ENCODE data around the gene PAFAH1B1. TPM values are rescaled to one million over a fixed set of nuclear protein-coding genes. Genes with fewer than 3 reads are reported as not detected.
"Not testable (repeated sequence)": the region's sequence is repeated elsewhere in the genome, so short reads cannot be mapped to it uniquely, and the experiment has no call there.

The PAFAH1B1 gene
- total and polyA plus RNA-seq, 5 experiments from 2014 or later: 10.5 to 170 (median 12.5) TPM

DNA sequence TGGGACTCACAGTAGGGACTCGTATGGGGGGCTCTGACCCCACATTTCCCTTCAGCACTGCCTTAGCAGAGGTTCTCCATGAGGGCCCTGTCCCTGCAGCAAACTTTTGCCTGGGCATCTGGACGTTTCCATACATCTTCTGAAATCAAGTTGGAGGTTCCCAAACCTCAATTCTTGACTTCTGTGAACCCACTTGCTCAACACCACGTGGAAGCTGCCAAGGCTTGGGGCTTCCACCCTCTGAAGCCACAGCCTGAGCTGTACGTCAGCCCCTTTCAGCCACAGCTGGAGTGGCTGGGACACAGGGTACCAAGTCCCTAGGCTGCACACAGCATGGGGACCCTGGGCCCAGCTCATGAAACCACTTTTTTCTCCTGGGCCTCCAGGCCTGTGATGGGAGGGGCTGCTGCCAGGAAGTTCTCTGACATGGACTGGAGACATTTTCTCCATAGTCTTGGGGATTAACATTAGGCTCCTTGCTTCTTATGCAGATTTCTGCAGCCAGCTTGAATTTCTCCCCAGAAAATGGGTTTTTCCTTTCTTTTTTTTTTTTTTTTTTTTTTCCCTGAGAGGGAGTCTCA lies 29.4 kb downstream of the PAFAH1B1 start:
- DNase-seq, POLR2A ChIA-PET, ATAC-seq, H3K27me3 Mint-ChIP-seq: not testable (repeated sequence)
- Mint-ChIP-seq H3K9me3 (peaks cover 0 to 12% (median 0%) of the 10 kb centered on the region in 9 donors), H3K4me1 (peaks cover 33 to 82% (median 59%) of the 10 kb centered on the region in 4 donors), H3K36me3 (peaks cover 3 to 36% (median 14%) of the 10 kb centered on the region in 3 donors), H3K4me3 (peak overlapping the region in 2 of 10 donors; percentile 24 to 56), H3K27ac (peak overlapping the region in 1 of 10 donors; percentile 83)

DNA sequence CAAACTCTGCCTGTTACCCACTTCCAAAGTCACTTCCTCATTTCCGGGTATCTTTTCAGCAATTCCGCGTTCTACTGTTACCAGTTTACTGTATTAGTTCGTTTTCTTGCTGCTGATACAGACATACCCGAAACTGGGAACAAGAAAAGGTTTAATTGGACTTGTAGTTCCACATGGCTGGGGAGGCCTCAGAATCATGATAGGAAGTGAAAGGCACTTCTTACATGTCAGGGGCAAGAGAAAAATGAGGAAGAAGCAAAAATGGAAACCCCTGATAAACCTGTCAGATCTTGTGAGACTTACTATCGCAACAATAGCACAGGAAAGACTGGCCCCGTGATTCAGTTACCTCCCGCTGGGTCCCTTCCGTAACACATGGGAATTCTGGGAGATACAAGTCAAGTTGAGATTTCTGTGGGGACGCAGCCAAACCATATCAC lies 30.9 kb downstream of the PAFAH1B1 start:
- H3K4me3 Mint-ChIP-seq: peak overlapping the region in 7 of 10 donors; percentile 4 to 71 (median 33)
- H3K27ac Mint-ChIP-seq: peak overlapping the region; percentile 1 to 83 (median 42)
- H3K9me3 Mint-ChIP-seq: peaks cover 0 to 25% (median 3%) of the 10 kb centered on the region in 9 donors
- H3K36me3 Mint-ChIP-seq: peaks cover 9 to 33% (median 14%) of the 10 kb centered on the region in 3 donors
- DNase-seq (no peak), ATAC-seq (no peak)
- peaks cover 45 to 85% (median 71%) of the 10 kb centered on the region in 4 donors for H3K4me1 Mint-ChIP-seq
- H3K27me3 Mint-ChIP-seq: no peaks in the 10 kb centered on the region
- POLR2A ChIA-PET: no interaction called here

DNA sequence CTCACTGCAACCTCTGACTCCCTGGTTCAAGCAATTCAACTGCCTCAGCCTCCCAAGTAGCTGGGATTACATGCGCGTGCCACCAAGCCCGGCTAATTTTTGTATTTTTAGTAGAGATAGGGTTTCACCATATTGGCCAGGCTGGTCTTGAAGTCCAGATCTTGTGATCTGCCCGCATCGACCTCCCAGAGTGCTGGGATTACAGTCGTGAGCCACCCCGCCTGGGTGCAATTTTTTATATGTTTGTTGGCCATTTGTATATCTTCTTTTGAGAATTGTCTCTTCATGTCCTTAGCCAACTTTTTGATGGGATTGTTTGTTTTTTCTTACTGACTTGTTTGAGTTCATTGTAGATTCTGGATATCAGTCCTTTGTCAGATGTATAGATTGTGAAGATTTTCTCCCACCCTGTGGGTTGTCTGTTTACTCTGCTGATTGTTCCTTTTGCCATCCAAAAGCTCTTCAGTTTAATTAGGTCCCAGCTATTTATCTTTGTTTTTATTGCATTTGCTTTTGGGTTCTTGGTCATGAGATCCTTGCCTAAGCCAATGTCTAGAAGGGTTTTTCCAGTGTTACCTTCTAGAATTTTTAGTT lies 33.3 kb downstream of the PAFAH1B1 start:
- H3K36me3 Mint-ChIP-seq: peaks cover 9 to 26% (median 12%) of the 10 kb centered on the region in 3 donors
- H3K9me3 Mint-ChIP-seq: peaks cover 0 to 25% (median 3%) of the 10 kb centered on the region in 9 donors
- DNase-seq, ATAC-seq, H3K27me3 Mint-ChIP-seq, POLR2A ChIA-PET: not testable (repeated sequence)
- H3K4me3 Mint-ChIP-seq: peak overlapping the region in 9 of 10 donors; percentile 8 to 65 (median 35)
- peak overlapping the region; percentile 4 to 76 (median 66) for H3K27ac Mint-ChIP-seq
- H3K4me1 Mint-ChIP-seq: peaks cover 56 to 89% (median 82%) of the 10 kb centered on the region in 4 donors

DNA sequence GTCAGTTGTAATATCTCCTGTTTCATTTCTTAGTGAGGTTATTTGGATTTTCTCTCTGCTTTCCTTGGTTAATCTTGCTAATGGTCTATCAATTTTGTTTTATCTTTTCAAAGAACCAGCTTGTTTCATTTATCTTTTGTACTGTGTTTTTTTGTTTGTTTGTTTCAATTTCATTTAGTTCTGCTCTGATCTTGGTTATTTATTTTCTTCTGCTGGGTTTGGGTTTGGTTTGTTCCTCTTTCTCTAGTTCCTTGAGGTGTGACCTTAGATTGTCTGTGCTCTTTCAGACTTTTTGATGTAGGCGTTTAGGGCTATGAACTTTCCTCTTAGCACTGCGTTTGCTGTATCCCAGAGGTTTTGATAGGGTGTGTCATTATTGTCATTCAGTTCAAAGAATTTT lies 35.5 kb downstream of the PAFAH1B1 start:
- ATAC-seq, H3K27me3 Mint-ChIP-seq, DNase-seq, POLR2A ChIA-PET: not testable (repeated sequence)
- peaks cover 56 to 89% (median 85%) of the 10 kb centered on the region in 4 donors for H3K4me1 Mint-ChIP-seq
- peaks cover 0 to 25% (median 3%) of the 10 kb centered on the region in 9 donors for H3K9me3 Mint-ChIP-seq
- H3K27ac Mint-ChIP-seq: peak overlapping the region; percentile 22 to 90 (median 59)
- H3K36me3 Mint-ChIP-seq: peaks cover 6 to 12% (median 9%) of the 10 kb centered on the region in 3 donors
- H3K4me3 Mint-ChIP-seq: peak overlapping the region in 8 of 10 donors; percentile 24 to 66 (median 50)

DNA sequence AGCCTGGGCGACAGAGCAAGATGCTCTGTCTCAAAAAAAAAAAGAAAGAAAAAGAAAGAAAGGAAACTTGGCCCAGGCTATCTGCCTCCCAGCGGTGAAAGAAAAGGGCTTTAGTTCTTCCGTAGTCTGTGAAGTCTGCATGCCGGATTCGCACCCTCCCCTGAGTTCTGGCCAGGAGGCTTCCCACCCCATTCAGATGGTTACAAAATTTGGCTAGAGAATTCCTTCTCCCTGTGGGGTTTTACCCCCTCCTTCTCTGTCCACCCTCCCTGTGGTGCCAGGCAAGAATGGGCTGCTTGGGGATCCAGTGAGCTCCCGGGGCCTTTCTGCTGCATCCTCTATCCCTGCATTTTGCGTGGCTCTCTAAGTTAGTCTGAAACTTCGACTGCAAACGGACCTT lies 37.8 kb downstream of the PAFAH1B1 start:
- H3K4me3 Mint-ChIP-seq: peak overlapping the region in 6 of 10 donors; percentile 16 to 59 (median 41)
- DNase-seq (no peak), ATAC-seq (no peak)
- POLR2A ChIA-PET: no interaction called here
- peaks cover 5 to 23% (median 9%) of the 10 kb centered on the region in 3 donors for H3K36me3 Mint-ChIP-seq
- H3K27me3 Mint-ChIP-seq: no peaks in the 10 kb centered on the region
- peaks cover 0 to 25% (median 3%) of the 10 kb centered on the region in 9 donors for H3K9me3 Mint-ChIP-seq
- peaks cover 55 to 87% (median 86%) of the 10 kb centered on the region in 4 donors for H3K4me1 Mint-ChIP-seq
- H3K27ac Mint-ChIP-seq: peak overlapping the region; percentile 15 to 91 (median 70)

DNA sequence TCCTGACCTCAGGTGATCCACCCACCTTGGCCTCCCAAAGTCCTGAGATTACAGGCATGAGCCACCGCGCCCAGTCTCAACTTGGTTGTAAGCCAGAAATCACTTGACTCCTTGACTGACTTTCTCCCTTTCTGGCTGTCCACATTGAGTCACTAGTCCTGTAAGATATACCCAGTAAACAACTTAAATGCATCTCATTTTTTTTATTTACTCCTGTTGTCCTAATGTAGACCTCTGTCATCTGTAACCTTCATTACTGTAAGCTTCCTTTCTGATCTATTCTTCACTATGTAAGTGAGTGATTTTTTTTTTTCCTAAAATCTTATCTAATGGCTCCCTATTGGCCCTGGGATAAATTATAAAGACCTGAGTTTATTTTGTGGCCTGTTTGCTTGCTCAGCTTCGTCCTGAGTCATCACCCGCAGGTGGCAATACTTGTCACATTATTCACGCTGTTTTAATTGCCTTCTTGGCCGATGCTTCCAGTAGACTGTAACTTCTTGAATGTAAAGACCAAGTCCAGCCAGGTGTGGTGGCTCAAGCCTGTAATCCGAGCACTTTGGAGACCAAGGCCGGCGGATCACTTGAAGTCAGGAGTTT lies 41.0 kb downstream of the PAFAH1B1 start:
- Mint-ChIP-seq H3K9me3 (no peaks in the 10 kb centered on the region), H3K27ac (peak overlapping the region in 9 of 10 donors; percentile 28 to 89 (median 63)), H3K36me3 (peaks cover 0 to 51% (median 5%) of the 10 kb centered on the region in 3 donors), H3K4me1 (peaks cover 32 to 75% (median 71%) of the 10 kb centered on the region in 4 donors), H3K27me3 (no peaks in the 10 kb centered on the region), H3K4me3 (peak overlapping the region in 2 of 10 donors; percentile 30 to 36)
- DNase-seq: no peak
- POLR2A ChIA-PET: no interaction called here
- no peak for ATAC-seq

DNA sequence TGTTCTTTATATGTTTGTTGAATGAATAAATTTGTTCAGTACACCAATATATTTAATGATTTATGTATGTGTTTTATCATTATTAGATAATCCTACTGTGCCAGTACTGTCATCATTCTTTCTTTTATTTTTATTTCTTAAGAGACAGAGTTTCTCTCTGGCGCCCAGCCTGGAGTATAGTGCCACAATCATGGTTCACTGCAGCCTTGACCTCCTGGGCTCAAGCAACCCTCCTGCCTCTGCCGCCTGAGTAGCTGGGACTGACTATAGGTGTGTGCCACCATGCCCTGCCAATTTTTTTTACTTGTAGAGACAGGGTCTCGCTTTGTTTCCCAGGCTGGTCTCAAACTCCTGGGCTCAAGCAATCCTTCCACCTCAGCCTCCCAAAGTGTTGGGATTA lies 41.8 kb downstream of the PAFAH1B1 start:
- Mint-ChIP-seq H3K4me1 (peaks cover 24 to 69% (median 64%) of the 10 kb centered on the region in 4 donors), H3K36me3 (peaks cover 0 to 57% (median 5%) of the 10 kb centered on the region in 3 donors), H3K9me3 (no peaks in the 10 kb centered on the region), H3K27ac (peak overlapping the region in 4 of 10 donors; percentile 41 to 89 (median 66)), H3K27me3 (no peaks in the 10 kb centered on the region), H3K4me3 (no peak overlapping the region)
- no peak for DNase-seq
- POLR2A ChIA-PET: no interaction called here
- no peak for ATAC-seq

DNA sequence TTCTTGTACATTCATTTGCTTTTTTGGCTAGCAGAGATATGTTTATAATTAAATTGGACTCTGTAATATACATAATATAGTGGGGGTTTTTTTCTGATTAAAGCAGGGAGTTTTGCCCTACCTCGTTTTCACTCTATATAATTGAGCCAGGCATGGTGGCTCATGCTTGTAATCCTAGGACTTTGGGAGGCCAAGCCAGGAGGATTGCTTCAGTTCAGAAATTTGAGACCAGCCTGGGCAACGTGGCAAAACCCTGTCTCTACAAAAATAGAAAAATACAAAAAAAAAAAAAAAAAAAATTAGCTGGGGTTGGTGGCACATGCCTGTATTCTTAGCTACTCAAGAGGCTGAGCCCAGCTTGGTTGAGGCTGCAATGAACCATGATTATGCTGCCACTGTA lies 42.2 kb downstream of the PAFAH1B1 start:
- Mint-ChIP-seq H3K4me1 (peaks cover 21 to 66% (median 60%) of the 10 kb centered on the region in 4 donors), H3K9me3 (no peaks in the 10 kb centered on the region), H3K36me3 (peaks cover 0 to 61% (median 9%) of the 10 kb centered on the region in 3 donors), H3K27me3 (no peaks in the 10 kb centered on the region), H3K4me3 (no peak overlapping the region), H3K27ac (peak overlapping the region in 5 of 10 donors; percentile 40 to 89 (median 65))
- DNase-seq: no peak
- POLR2A ChIA-PET: interaction anchor here (0.9 kb wide), 1 partner anchor 43 kb away, joined by 3 read pairs; the partner anchor contains the start of gene PAFAH1B1
- no peak for ATAC-seq

DNA sequence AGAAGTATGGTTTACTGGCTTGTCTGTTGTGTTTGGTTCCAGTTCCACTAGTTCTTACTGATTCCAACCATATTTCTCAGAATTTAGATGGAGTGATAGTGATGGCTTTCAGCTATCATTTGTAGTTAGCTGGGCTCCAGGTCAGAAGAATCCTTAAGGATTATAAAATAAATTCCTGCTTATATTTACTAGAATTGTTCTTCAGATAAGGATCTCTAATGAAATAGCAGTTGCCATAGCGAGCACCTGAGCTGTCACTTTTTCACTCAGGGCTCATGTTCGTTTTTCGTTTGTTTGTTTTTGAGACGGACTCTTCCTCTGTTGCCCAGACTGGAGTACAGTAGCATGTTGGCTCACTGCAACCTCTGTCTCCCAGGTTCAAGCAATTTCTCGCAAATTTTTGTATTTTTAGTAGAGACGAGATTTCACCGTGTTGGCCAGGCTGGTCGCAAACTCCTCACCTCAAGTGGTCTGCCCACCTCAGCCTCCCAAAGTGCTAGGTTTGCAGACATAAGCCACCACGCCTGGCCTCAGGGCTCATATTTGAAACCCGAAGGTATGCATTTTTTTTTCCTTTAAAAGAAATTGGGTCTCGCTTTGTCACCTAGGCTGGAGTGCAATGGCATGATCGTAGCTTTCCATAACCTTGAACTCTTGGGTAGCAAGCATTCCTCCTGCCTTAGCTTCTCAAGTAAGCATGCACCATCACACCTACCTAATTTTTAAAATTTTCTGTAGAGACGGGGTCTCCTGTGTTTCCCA lies 42.9 kb downstream of the PAFAH1B1 start:
- ATAC-seq: no peak
- H3K4me3 Mint-ChIP-seq: peak overlapping the region in 2 of 10 donors; percentile 4 to 23
- H3K27ac Mint-ChIP-seq: peak overlapping the region; percentile 15 to 78 (median 54)
- POLR2A ChIA-PET: interaction anchor here (0.9 kb wide), 1 partner anchor 43 kb away, joined by 3 read pairs; the partner anchor contains the start of gene PAFAH1B1
- peaks cover 19 to 62% (median 58%) of the 10 kb centered on the region in 4 donors for H3K4me1 Mint-ChIP-seq
- no peaks in the 10 kb centered on the region for H3K27me3 Mint-ChIP-seq
- peaks cover 0 to 68% (median 12%) of the 10 kb centered on the region in 3 donors for H3K36me3 Mint-ChIP-seq
- H3K9me3 Mint-ChIP-seq: no peaks in the 10 kb centered on the region
- DNase-seq: no peak

DNA sequence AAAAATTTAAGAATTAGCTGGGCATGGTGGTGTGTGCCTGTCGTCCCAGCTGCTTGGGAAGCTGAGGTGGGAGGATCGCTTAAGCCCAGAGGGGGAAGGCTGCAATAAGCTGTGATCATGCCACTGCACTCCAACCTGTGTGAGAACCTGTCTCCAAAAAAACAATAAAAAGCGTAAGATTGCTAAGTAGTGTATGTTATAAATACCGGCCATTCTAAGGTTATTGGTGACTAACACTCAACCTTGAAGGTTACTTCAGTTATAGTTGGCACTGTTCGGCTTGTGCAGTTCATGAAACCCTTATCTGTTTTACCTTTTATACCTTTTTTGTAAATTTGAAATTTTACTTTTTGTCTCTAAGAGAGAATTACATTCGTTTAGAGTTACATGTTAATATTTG lies 44.0 kb downstream of the PAFAH1B1 start:
- Mint-ChIP-seq H3K27ac (peak overlapping the region in 6 of 10 donors; percentile 41 to 78 (median 54)), H3K9me3 (no peaks in the 10 kb centered on the region), H3K27me3 (no peaks in the 10 kb centered on the region), H3K36me3 (peaks cover 0 to 74% (median 12%) of the 10 kb centered on the region in 3 donors), H3K4me1 (peaks cover 9 to 57% (median 51%) of the 10 kb centered on the region in 4 donors), H3K4me3 (no peak overlapping the region)
- DNase-seq (no peak), ATAC-seq (no peak)
- POLR2A ChIA-PET: no interaction called here

DNA sequence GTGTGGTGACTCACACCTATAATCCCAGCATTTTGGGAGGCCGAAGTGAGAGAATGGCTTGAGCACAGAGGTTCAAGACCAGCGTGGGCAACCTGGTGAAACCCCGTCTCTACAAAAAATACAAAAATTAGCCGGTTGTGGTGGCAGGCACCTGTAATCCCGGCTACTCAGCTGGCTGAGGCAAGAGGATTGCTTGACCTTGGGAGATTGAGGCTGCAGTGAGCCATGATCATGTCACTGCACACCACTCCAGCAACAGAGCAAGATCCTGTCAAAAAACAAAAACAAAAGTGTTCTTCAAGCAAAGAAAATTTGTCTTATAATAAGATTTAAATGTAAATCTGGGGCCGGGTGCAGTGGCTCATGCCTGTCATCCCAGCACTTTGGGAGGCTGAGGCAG lies 51.5 kb downstream of the PAFAH1B1 start:
- peak overlapping the region in 5 of 10 donors; percentile 4 to 43 (median 17) for H3K27ac Mint-ChIP-seq
- no peak overlapping the region for H3K4me3 Mint-ChIP-seq
- peaks cover 0 to 56% (median 7%) of the 10 kb centered on the region in 3 donors for H3K36me3 Mint-ChIP-seq
- POLR2A ChIA-PET: no interaction called here
- DNase-seq: no peak
- peaks cover 5 to 28% (median 13%) of the 10 kb centered on the region in 4 donors for H3K4me1 Mint-ChIP-seq
- no peaks in the 10 kb centered on the region for H3K27me3 Mint-ChIP-seq
- no peak for ATAC-seq
- H3K9me3 Mint-ChIP-seq: no peaks in the 10 kb centered on the region

DNA sequence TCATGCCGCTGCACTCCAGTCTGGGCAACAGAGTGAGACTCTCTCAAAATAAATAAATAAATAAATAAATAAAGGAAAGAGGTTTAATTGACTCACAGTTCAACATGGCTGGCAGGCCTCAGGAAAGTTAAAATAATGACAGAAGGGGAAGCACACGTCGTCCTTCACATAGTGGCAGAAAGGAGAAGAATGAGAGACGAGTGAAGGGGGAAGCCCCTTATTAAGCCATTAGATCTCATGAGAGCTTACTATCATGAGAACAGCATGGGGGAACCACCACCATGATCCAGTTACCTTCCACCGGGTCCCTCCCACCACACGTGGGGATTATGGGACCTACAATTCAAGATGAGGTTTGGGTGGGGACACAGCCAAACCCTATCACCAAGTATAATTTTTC lies 54.5 kb downstream of the PAFAH1B1 start:
- H3K9me3 Mint-ChIP-seq: peaks cover 0 to 4% (median 0%) of the 10 kb centered on the region in 9 donors
- ATAC-seq (no peak), DNase-seq (no peak)
- peaks cover 4 to 7% (median 5%) of the 10 kb centered on the region in 4 donors for H3K4me1 Mint-ChIP-seq
- POLR2A ChIA-PET: no interaction called here
- H3K27ac Mint-ChIP-seq: peak overlapping the region in 1 of 10 donors; percentile 52
- peaks cover 4 to 48% (median 19%) of the 10 kb centered on the region in 3 donors for H3K36me3 Mint-ChIP-seq
- no peaks in the 10 kb centered on the region for H3K27me3 Mint-ChIP-seq
- H3K4me3 Mint-ChIP-seq: no peak overlapping the region
